ENCODE data around the gene STRIT1.
"Not testable (repeated sequence)": the region's sequence is repeated elsewhere in the genome, so short reads cannot be mapped to it uniquely, and the experiment has no call there.

The STRIT1 gene

DNA sequence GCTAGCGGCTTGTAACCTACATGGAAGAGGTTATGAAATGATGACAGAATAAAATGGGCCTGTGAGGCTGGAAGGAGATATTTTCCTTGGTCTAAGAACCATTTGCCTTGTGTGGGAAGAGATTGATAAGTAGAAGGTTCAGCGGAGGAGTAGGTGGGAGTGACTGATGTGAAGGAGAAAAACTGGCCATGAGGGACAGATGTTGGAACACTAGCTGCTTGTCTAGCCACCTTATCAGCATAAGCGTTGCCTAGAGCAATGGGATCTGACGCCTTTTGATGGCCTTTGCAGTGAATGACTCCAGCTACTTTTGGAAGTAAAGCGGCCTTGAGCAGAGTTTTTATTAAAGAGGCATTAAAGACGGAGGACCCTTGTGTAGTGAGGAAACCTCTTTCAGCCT is 17.4 kb downstream of the STRIT1 start:
- not testable (repeated sequence) for H3K4me1 ChIP-seq (ENCODE audit: control insufficient read depth in 5 of 5, insufficient read depth in 5 of 5, low read length in 5 of 5); H3K9ac ChIP-seq (ENCODE audit: low read length in 5 of 5); H3K4me3 ChIP-seq (ENCODE audit: low read depth in 1 of 5, low read length in 5 of 5); H3K27ac ChIP-seq (ENCODE audit: low read depth, low read length); H3K36me3 ChIP-seq (ENCODE audit: control insufficient read depth in 5 of 5, insufficient read depth in 5 of 5, low read length in 5 of 5); H3K9me3 ChIP-seq (ENCODE audit: control insufficient read depth in 5 of 5, low read length in 5 of 5); H3K27me3 ChIP-seq (ENCODE audit: control insufficient read depth in 5 of 5, insufficient read depth in 4 of 5, low read length in 5 of 5)

GRCh38 chr3:155275159-155275754 is 18.2 kb downstream of the STRIT1 start:
- not testable (repeated sequence) for H3K9me3 ChIP-seq (ENCODE audit: control insufficient read depth in 5 of 5, low read length in 5 of 5); H3K4me3 ChIP-seq (ENCODE audit: low read depth in 1 of 5, low read length in 5 of 5); H3K4me1 ChIP-seq (ENCODE audit: control insufficient read depth in 5 of 5, insufficient read depth in 5 of 5, low read length in 5 of 5); H3K9ac ChIP-seq (ENCODE audit: low read length in 5 of 5); H3K36me3 ChIP-seq (ENCODE audit: control insufficient read depth in 5 of 5, insufficient read depth in 5 of 5, low read length in 5 of 5); H3K27ac ChIP-seq (ENCODE audit: low read depth, low read length); H3K27me3 ChIP-seq (ENCODE audit: control insufficient read depth in 5 of 5, insufficient read depth in 4 of 5, low read length in 5 of 5)

DNA sequence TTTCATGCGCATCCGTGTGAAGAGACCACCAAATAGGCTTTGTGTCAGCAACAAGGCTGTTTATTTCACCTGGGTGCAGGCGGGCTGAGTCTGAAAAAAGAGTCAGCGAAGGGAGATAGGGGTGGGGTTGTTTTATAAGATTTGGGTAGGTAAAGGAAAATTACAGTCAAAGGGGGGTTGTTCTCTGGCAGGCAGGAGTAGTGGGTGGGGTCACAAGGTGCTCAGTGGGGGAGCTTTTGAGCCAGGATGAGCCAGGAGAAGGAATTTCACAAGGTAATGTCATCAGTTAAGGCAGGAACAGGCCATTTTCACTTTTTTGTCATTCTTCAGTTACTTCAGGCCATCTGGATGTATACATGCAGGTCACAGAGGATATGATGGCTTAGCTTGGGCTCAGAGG is 19.0 kb downstream of the STRIT1 start:
- H3K27ac ChIP-seq (ENCODE audit: low read depth, low read length); H3K4me3 ChIP-seq (ENCODE audit: low read depth in 1 of 5, low read length in 5 of 5); H3K4me1 ChIP-seq (ENCODE audit: control insufficient read depth in 5 of 5, insufficient read depth in 5 of 5, low read length in 5 of 5); H3K9ac ChIP-seq (ENCODE audit: low read length in 5 of 5); H3K9me3 ChIP-seq (ENCODE audit: control insufficient read depth in 5 of 5, low read length in 5 of 5); H3K27me3 ChIP-seq (ENCODE audit: control insufficient read depth in 5 of 5, insufficient read depth in 4 of 5, low read length in 5 of 5); H3K36me3 ChIP-seq (ENCODE audit: control insufficient read depth in 5 of 5, insufficient read depth in 5 of 5, low read length in 5 of 5): not testable (repeated sequence)

DNA sequence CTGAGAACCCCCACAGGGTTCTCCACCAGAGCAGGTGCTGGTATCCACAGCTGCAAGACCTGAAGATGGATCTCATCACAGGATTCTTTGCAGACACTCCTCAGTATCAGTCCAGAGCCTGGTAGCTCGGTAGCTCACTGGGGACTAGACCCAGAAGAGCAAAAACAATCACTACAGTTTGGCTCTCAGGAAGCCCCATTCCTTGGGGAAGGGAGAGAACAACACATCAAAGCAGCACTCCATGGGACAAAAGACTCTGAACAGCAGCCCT is 22.2 kb downstream of the STRIT1 start:
- Histone ChIP-seq H3K27me3 (ENCODE audit: control insufficient read depth in 5 of 5, insufficient read depth in 4 of 5, low read length in 5 of 5) (no peaks in the 10 kb centered on the region), H3K4me3 (ENCODE audit: low read depth in 1 of 5, low read length in 5 of 5) (no peak overlapping the region), H3K9me3 (ENCODE audit: control insufficient read depth in 5 of 5, low read length in 5 of 5) (no peaks in the 10 kb centered on the region), H3K36me3 (ENCODE audit: control insufficient read depth in 5 of 5, insufficient read depth in 5 of 5, low read length in 5 of 5) (no peaks in the 10 kb centered on the region), H3K9ac (ENCODE audit: low read length in 5 of 5) (no peak overlapping the region), H3K4me1 (ENCODE audit: control insufficient read depth in 5 of 5, insufficient read depth in 5 of 5, low read length in 5 of 5) (no peaks in the 10 kb centered on the region), H3K27ac (ENCODE audit: low read depth, low read length) (no peak overlapping the region)

DNA sequence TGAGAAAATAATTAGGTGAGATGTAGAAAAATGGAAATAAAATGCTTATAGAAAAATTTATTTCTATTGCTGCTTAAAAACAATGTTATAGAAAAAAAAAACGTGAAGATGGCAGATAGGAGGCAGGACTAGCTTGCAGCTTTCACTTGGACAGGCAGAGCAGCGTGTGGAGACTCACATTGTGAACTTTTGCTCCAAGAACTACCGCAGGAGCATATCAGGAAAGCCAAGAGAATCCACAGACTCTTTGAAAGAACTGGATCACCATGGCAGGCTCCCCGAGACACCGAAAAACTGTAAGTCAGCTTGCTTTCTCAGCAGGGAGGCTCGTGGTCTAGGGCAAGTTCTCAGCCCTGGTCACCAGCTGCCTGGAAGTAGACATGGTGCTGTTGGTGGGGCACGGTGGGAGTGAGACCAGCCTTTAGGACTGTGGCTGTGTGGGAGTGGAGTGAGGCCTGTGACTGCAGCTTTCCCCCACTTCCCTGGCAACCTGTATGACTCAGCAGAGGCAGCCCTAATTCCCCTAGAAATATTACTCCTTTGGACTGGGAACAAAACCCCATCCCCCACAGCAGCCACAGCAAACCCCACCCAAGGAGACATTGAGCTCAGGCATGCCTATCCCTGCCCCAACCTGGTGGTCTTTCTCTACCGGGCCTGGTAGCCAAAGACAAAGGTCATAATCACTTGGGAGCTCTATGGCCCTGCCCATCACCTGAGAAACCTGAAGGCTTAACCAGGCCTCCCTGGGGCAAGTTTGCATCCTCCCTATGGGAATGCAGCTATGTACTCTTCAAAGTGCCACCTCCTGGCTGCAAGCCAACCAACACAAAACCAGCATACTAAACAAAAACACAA is 22.8 kb downstream of the STRIT1 start:
- Histone ChIP-seq H3K9me3 (ENCODE audit: control insufficient read depth in 5 of 5, low read length in 5 of 5) (no peaks in the 10 kb centered on the region), H3K9ac (ENCODE audit: low read length in 5 of 5) (no peak overlapping the region), H3K27me3 (ENCODE audit: control insufficient read depth in 5 of 5, insufficient read depth in 4 of 5, low read length in 5 of 5) (no peaks in the 10 kb centered on the region), H3K4me1 (ENCODE audit: control insufficient read depth in 5 of 5, insufficient read depth in 5 of 5, low read length in 5 of 5) (no peaks in the 10 kb centered on the region), H3K4me3 (ENCODE audit: low read depth in 1 of 5, low read length in 5 of 5) (no peak overlapping the region), H3K36me3 (ENCODE audit: control insufficient read depth in 5 of 5, insufficient read depth in 5 of 5, low read length in 5 of 5) (no peaks in the 10 kb centered on the region), H3K27ac (ENCODE audit: low read depth, low read length) (no peak overlapping the region)

DNA sequence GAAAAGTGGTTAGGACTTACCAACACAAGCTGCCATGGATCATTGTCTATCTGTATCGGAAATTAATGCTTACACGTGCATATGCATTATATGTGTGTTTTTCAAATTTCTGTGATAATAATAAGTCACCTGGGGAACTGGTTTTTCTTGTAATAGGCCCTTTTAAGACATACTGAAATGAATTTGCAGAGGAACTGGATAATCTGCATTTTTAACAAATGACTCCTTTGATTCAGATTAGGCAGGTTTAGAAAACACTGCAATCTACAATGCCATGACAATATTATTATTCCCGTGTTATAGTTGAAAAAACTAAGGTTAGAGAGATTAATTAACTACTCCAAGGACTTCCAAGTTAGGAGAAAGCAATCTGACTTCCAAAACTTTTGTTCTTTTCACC is 23.4 kb downstream of the STRIT1 start:
- Histone ChIP-seq H3K4me3 (ENCODE audit: low read depth in 1 of 5, low read length in 5 of 5) (no peak overlapping the region), H3K4me1 (ENCODE audit: control insufficient read depth in 5 of 5, insufficient read depth in 5 of 5, low read length in 5 of 5) (no peaks in the 10 kb centered on the region), H3K27me3 (ENCODE audit: control insufficient read depth in 5 of 5, insufficient read depth in 4 of 5, low read length in 5 of 5) (no peaks in the 10 kb centered on the region), H3K9ac (ENCODE audit: low read length in 5 of 5) (no peak overlapping the region), H3K9me3 (ENCODE audit: control insufficient read depth in 5 of 5, low read length in 5 of 5) (no peaks in the 10 kb centered on the region), H3K36me3 (ENCODE audit: control insufficient read depth in 5 of 5, insufficient read depth in 5 of 5, low read length in 5 of 5) (no peaks in the 10 kb centered on the region), H3K27ac (ENCODE audit: low read depth, low read length) (no peak overlapping the region)

GRCh38 chr3:155262855-155263254 is 30.6 kb downstream of the STRIT1 start:
- not testable (repeated sequence) for H3K27me3 ChIP-seq (ENCODE audit: control insufficient read depth in 5 of 5, insufficient read depth in 4 of 5, low read length in 5 of 5); H3K4me3 ChIP-seq (ENCODE audit: low read depth in 1 of 5, low read length in 5 of 5)

GRCh38 chr3:155262295-155262694 is 31.2 kb downstream of the STRIT1 start:
- H3K27me3 ChIP-seq (ENCODE audit: control insufficient read depth in 5 of 5, insufficient read depth in 4 of 5, low read length in 5 of 5), result no peaks in the 10 kb centered on the region
- H3K4me3 ChIP-seq (ENCODE audit: low read depth in 1 of 5, low read length in 5 of 5), result no peak overlapping the region
- no peaks in the 10 kb centered on the region for H3K4me1 ChIP-seq (ENCODE audit: control insufficient read depth in 5 of 5, insufficient read depth in 5 of 5, low read length in 5 of 5)
- no peaks in the 10 kb centered on the region for H3K9me3 ChIP-seq (ENCODE audit: control insufficient read depth in 5 of 5, low read length in 5 of 5)
- H3K36me3 ChIP-seq (ENCODE audit: control insufficient read depth in 5 of 5, insufficient read depth in 5 of 5, low read length in 5 of 5), result no peaks in the 10 kb centered on the region
- H3K27ac ChIP-seq (ENCODE audit: low read depth, low read length), result no peak overlapping the region
- H3K9ac ChIP-seq (ENCODE audit: low read length in 5 of 5), result no peak overlapping the region

More at GRCh38 chr3:155262855-155263254, 30.6 kb downstream of the STRIT1 start:
- H3K36me3 ChIP-seq (ENCODE audit: control insufficient read depth in 5 of 5, insufficient read depth in 5 of 5, low read length in 5 of 5); H3K9me3 ChIP-seq (ENCODE audit: control insufficient read depth in 5 of 5, low read length in 5 of 5); H3K27ac ChIP-seq (ENCODE audit: low read depth, low read length); H3K4me1 ChIP-seq (ENCODE audit: control insufficient read depth in 5 of 5, insufficient read depth in 5 of 5, low read length in 5 of 5); H3K9ac ChIP-seq (ENCODE audit: low read length in 5 of 5): not testable (repeated sequence)

GRCh38 chr3:155254445-155254844 is 39.0 kb downstream of the STRIT1 start:
- H3K9ac ChIP-seq (ENCODE audit: low read length in 5 of 5), result no peak overlapping the region
- no peaks in the 10 kb centered on the region for H3K27me3 ChIP-seq (ENCODE audit: control insufficient read depth in 5 of 5, insufficient read depth in 4 of 5, low read length in 5 of 5)
- peaks cover 0 to 3% (median 0%) of the 10 kb centered on the region in 5 donors for H3K9me3 ChIP-seq (ENCODE audit: control insufficient read depth in 5 of 5, low read length in 5 of 5)
- H3K4me3 ChIP-seq (ENCODE audit: low read depth in 1 of 5, low read length in 5 of 5), result no peak overlapping the region
- H3K27ac ChIP-seq (ENCODE audit: low read depth, low read length), result no peak overlapping the region
- no peaks in the 10 kb centered on the region for H3K4me1 ChIP-seq (ENCODE audit: control insufficient read depth in 5 of 5, insufficient read depth in 5 of 5, low read length in 5 of 5)
- H3K36me3 ChIP-seq (ENCODE audit: control insufficient read depth in 5 of 5, insufficient read depth in 5 of 5, low read length in 5 of 5), result no peaks in the 10 kb centered on the region

DNA sequence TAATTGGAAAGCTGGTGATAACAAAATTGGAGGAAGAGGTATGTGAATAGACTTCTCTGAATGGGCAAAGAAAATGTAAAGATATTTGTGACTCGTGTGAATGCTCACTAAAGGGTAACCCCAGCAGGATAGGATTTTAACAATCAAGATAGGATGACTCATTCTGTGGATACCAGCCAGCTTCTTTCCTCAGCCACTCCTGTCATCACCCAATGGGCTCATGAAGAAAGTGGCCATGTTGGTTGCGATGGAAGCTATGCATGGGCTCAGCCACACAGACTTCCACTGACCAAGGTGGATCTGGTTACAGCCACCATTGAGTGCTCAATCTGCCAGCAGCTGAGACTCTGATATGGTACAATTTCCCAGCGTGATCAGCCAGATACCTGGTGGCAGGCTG is 40.9 kb downstream of the STRIT1 start:
- Histone ChIP-seq H3K4me3 (ENCODE audit: low read depth in 1 of 5, low read length in 5 of 5) (no peak overlapping the region), H3K9me3 (ENCODE audit: control insufficient read depth in 5 of 5, low read length in 5 of 5) (peaks cover 0 to 7% (median 0%) of the 10 kb centered on the region in 5 donors), H3K4me1 (ENCODE audit: control insufficient read depth in 5 of 5, insufficient read depth in 5 of 5, low read length in 5 of 5) (no peaks in the 10 kb centered on the region), H3K9ac (ENCODE audit: low read length in 5 of 5) (no peak overlapping the region), H3K27ac (ENCODE audit: low read depth, low read length) (no peak overlapping the region), H3K36me3 (ENCODE audit: control insufficient read depth in 5 of 5, insufficient read depth in 5 of 5, low read length in 5 of 5) (no peaks in the 10 kb centered on the region), H3K27me3 (ENCODE audit: control insufficient read depth in 5 of 5, insufficient read depth in 4 of 5, low read length in 5 of 5) (no peaks in the 10 kb centered on the region)
